Activated CD4-positive, alpha-beta memory T cell treated with anti-CD3 and anti-CD28 coated beads, Interleukin-2, amount 10 ng/mL, durations not matched to agents 7 days and 5 days (primary cell): ENCODE measurements around the gene CLCNKB. TPM values are rescaled to one million over a fixed set of nuclear protein-coding genes. Genes with fewer than 3 reads are reported as not detected.

Source experiments
- CTCF ChIA-PET: fragments of 350-600 bp; sonication (Branson Sonifier 250); formaldehyde crosslinking; loops from one replicate; lab custom pipeline; 2021; ENCODE audit warnings: antibody characterized with exemption, inconsistent platforms; lab: Charles Lee
- POLR2A ChIA-PET: fragments of 350-600 bp; sonication (Branson Sonifier 250); formaldehyde crosslinking; loops from one replicate; lab custom pipeline; 2021; ENCODE audit warnings: antibody characterized with exemption; lab: Charles Lee
- DNase-seq: peaks from one replicate; pipeline ENCODE4 v3.0.0-alpha.2; 2020
- H3K27ac Mint-ChIP-seq: one replicate; pipeline ENCODE4 v1.8.0; 2021; ENCODE audit warnings: mild to moderate bottlenecking, mixed read lengths
- H3K27me3 Mint-ChIP-seq: one replicate; pipeline ENCODE4 v1.8.0; 2021; ENCODE audit warnings: mixed read lengths
- H3K36me3 Mint-ChIP-seq: one replicate; pipeline ENCODE4 v1.8.0; 2021; ENCODE audit warnings: low read depth, mixed read lengths
- H3K4me1 Mint-ChIP-seq: one replicate; pipeline ENCODE4 v1.8.0; 2021; ENCODE audit warnings: mixed read lengths
- H3K4me3 Mint-ChIP-seq: one replicate; pipeline ENCODE4 v1.8.0; 2021; ENCODE audit warnings: mild to moderate bottlenecking, mixed read lengths
- H3K9me3 Mint-ChIP-seq: one replicate; pipeline ENCODE4 v1.8.0; 2021; ENCODE audit warnings: mixed read lengths
- total RNA-seq, 2 experiments: library from RNA; stranded (reverse); gene quantifications; one replicate each; pipeline ENCODE4 v1.2.3, GENCODE V29; 2021

The CLCNKB gene
- total RNA-seq, 2 experiments from 2014 or later, result not detected

DNA sequence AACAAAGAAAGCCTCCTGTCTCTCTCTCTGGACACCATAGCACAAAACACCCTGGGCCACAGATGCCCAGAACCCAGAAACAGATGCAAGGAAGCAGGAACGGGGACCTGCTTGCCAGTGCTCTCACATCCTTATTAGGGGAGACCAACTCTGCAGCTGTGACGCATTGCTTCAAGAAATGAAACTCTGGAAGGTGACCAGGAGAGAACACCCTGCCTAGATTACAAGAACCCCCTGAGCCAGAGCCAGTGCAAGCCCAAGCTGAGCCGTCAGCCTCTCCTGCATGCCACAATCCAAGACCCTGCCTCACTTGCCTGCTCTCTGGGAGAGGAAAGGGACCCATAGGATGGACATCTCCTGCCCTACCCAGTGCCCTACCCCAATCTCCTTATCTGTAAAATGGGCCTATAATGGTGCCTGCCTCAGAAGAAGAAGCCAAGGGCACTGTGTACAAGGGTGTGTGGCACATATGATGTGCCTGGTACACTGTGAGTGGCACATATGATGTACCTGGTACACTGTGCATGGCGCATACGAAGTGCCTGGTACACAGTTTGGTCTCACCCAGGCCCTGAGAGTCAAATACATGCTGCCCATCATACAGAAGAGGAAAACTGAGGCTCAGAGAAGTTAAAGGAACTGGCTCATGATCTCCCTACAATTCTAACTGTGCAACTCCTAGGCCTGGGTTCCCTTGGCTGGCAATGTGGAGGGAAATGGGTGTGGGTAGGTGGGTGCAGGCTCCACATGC, 46.7 kb downstream of the CLCNKB start:
- no peak overlapping the region for H3K27ac Mint-ChIP-seq
- no peaks in the 10 kb centered on the region for H3K9me3 Mint-ChIP-seq
- H3K27me3 Mint-ChIP-seq, result peaks cover 3% of the 10 kb centered on the region
- ChIA-PET POLR2A (no interaction called here), CTCF (interaction anchor here (1.7 kb wide), 1 partner anchor 8 kb away, joined by 7 read pairs; no protein-coding TSS in a partner anchor)
- no peaks in the 10 kb centered on the region for H3K36me3 Mint-ChIP-seq
- no peaks in the 10 kb centered on the region for H3K4me1 Mint-ChIP-seq
- DNase-seq, result no peak
- no peak overlapping the region for H3K4me3 Mint-ChIP-seq

DNA sequence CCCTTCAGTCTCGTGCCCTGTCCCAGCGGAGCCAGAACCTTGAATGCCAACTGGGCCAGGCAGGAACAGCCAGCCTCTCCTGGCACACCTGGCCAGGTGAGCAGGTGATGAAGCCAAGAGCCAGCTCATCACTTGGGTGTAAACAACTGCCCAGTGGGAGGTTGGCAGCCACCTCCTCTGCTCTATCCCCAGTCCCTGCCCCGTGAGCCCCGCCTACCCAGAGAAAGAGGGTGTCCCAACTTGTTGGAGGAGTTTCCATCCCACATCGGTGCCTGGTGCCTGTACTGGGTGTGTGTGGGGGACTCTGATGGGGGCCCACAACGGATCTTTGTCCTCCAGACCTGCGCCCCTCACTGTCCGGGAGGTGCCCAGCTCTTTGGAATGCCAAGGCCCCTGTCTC, 47.7 kb downstream of the CLCNKB start:
- no peak overlapping the region for H3K27ac Mint-ChIP-seq

DNA sequence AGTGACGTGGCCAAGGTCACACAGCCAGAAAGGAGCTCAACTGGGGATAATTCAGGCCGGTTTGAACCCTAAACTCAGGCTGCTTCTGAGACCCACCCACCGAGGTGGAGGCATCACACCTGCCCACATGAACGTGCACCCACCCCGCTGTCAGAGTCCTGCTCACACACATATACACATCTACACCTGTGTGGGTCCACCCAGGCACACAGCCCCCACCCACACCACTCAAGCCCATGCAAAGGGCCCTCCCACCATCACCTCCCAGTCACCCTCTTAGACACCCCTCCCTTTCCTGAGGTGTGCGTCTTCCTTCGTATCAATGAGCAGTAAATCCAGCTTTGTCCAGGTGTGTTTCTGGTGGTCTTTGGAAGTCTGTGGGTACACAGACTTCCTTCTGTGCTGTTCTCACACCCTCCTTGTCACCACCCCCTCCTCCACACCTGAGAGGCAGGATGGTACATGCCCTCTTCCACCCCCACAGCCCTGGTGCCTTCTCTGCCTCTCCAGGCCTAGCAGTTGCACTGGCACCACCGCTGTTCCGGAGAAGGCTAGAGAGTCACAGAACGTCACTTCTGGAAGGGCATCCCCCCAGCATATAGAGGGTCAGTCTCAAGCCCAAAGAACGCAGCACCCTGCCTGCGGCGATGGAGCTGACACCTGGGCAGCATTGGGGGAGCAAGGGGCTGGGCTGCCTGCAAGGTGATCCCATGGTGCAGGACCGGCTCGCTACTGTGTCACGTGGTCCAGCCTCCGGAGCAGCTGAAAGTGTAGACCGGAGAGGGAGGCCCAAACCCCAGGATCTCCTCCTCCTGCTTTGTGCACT, 48.7 kb downstream of the CLCNKB start:
- no peaks in the 10 kb centered on the region for H3K4me1 Mint-ChIP-seq
- no peak for DNase-seq
- peaks cover 16% of the 10 kb centered on the region for H3K27me3 Mint-ChIP-seq
- POLR2A ChIA-PET, result no interaction called here
- CTCF ChIA-PET, result interaction anchor here (1.7 kb wide), 1 partner anchor 10 kb away, joined by 7 read pairs; no protein-coding TSS in a partner anchor
- no peaks in the 10 kb centered on the region for H3K9me3 Mint-ChIP-seq
- no peaks in the 10 kb centered on the region for H3K36me3 Mint-ChIP-seq
- H3K27ac Mint-ChIP-seq, result no peak overlapping the region
- no peak overlapping the region for H3K4me3 Mint-ChIP-seq

More for the DNA sequence above, 47.7 kb downstream of the CLCNKB start:
- Mint-ChIP-seq H3K27me3 (peaks cover 8% of the 10 kb centered on the region), H3K36me3 (no peaks in the 10 kb centered on the region), H3K4me1 (no peaks in the 10 kb centered on the region), H3K9me3 (no peaks in the 10 kb centered on the region), H3K4me3 (no peak overlapping the region)
- CTCF ChIA-PET, result interaction anchor here (1.7 kb wide), 1 partner anchor 9 kb away, joined by 7 read pairs; no protein-coding TSS in a partner anchor
- POLR2A ChIA-PET, result no interaction called here
- DNase-seq, result no peak

DNA sequence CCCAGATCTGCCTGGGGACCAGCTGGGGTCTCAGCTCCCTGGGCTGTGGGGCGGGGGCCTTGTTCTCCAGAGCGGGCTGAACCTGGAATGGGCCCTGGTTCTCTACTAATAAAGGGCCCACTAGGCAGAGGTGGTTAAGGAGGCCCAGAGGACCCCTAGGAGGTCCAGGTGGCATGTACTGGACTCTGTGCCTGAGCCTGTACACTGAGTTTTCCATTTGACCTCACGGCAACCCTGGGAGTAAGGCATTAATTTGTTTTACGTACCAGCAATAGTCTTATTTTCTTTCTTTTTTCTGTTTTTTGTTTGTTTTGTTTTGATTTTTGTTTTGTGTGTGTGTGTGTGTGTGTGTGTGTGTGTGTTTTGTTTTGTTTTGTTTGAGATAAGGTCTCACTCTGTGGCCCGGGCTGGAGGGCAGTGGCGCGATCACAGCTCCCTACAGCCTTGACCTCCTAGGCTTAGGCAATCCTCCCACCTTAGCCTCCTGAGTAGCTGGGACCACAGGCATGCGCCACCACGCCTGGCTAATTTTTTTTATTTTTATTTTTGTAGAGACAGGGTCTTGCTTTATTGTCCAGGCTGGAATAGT, 49.4 kb downstream of the CLCNKB start:
- H3K27ac Mint-ChIP-seq, result no peak overlapping the region

DNA sequence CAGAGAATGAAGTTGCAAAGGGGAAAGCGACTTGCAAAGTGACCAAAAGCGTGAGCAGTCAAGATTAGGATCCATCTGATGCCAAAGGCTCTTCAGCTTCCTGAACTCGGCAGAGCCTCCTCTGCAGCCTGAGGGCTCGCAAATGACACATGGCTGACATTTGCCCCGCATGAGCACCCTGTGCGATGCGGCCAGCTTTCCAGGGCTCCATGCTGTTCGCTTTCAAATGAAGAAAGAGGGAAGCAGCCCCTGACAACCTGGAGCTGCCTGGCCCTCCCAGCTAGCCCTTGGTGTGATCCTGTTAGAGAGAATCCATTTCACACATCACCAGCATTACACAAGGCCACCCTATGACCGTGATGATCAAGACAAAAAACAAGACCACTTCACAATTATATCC, 50.0 kb downstream of the CLCNKB start:
- Mint-ChIP-seq H3K9me3 (no peaks in the 10 kb centered on the region), H3K36me3 (no peaks in the 10 kb centered on the region), H3K4me1 (no peaks in the 10 kb centered on the region), H3K27ac (no peak overlapping the region), H3K4me3 (no peak overlapping the region), H3K27me3 (peaks cover 16% of the 10 kb centered on the region)
- POLR2A ChIA-PET, result no interaction called here
- DNase-seq, result no peak
- CTCF ChIA-PET, result interaction anchor here (0.8 kb wide), 2 partner anchors 11 to 14 kb away, joined by 3 to 4 read pairs; no protein-coding TSS in a partner anchor

More for the DNA sequence above, 49.4 kb downstream of the CLCNKB start:
- H3K27me3 Mint-ChIP-seq, result peaks cover 16% of the 10 kb centered on the region
- no peaks in the 10 kb centered on the region for H3K36me3 Mint-ChIP-seq
- no peak for DNase-seq
- no peaks in the 10 kb centered on the region for H3K4me1 Mint-ChIP-seq
- no peaks in the 10 kb centered on the region for H3K9me3 Mint-ChIP-seq
- CTCF ChIA-PET, result no interaction called here
- H3K4me3 Mint-ChIP-seq, result no peak overlapping the region
- POLR2A ChIA-PET, result no interaction called here

DNA sequence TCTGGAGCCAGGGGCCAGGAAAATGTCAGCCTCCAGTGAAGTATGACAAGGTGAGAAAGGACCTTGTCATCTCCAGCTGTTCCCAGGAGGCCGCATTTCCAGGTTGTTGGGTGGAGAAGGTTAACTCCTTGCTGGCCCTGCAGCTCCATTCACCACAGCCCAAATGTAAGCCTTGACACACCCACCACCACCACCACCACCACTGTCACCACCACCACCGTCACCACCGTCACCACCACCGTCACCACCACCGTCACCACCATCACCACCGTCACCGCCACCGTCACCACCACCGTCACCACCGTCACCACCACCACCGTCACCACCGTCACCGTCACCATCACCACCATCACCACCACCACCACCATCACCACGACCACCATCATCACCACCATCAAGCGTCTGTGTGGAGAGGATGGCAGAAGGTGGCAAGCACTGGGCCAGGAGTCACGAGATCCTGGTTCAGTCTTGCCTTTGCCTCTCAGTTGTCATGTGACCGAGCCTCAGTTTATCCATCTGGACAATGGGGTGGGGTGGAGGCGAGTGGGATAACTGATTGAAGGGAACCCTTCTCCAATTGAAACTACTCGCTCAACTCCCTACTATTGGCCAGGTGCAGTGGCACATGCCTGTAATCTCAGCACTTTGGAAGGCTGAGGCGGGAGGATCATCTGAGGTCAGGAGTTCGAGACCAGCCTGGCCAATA, 51.0 kb downstream of the CLCNKB start:
- Mint-ChIP-seq H3K4me3 (no peak overlapping the region), H3K4me1 (no peaks in the 10 kb centered on the region), H3K27ac (no peak overlapping the region), H3K36me3 (no peaks in the 10 kb centered on the region), H3K27me3 (peaks cover 16% of the 10 kb centered on the region), H3K9me3 (no peaks in the 10 kb centered on the region)
- POLR2A ChIA-PET, result no interaction called here
- CTCF ChIA-PET, result interaction anchor here (0.8 kb wide), 1 partner anchor 12 kb away, joined by 3 read pairs; no protein-coding TSS in a partner anchor
- DNase-seq, result no peak

DNA sequence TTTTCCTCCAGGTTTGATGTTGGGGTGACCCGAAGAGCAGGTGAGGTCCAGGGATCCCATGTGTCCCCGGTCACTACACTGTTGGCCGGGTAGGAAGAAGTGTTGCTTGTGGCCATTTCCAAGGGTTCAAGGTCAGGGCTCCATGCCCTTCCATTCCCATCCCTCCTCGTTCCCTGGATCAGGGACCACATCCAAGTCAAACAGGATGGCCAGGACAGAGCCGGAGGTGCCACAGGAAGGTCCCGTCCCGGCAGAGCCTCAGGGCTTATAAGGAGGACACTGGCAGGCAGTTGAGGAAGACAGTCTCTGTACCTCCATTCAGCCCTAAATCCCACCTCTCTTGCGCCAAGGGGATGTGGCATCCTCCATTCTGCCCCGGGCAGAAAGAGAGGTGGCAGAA, 51.9 kb downstream of the CLCNKB start:
- CTCF ChIA-PET, result no interaction called here
- no peak for DNase-seq
- Mint-ChIP-seq H3K27ac (no peak overlapping the region), H3K36me3 (no peaks in the 10 kb centered on the region), H3K4me1 (no peaks in the 10 kb centered on the region), H3K27me3 (peaks cover 20% of the 10 kb centered on the region), H3K9me3 (no peaks in the 10 kb centered on the region), H3K4me3 (no peak overlapping the region)
- POLR2A ChIA-PET, result no interaction called here

DNA sequence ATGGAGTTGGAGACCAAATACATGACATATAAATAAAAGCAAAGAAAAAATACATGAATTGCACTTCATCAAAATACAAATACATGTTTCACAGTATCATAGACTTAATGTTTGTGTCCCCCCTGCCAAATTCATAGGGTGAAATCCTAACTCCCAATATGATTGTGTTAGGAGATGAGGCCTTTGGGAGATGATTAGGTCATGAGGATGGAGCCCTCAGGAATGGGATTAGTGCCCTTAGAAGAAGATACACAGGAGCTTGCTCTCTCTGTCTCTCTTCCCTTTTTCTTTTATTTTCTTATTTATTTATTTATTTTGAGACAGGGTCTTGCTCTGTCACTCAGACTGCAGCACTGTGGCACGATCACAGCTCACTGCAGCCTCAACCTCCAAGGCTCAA, 55.8 kb downstream of the CLCNKB start:
- no peaks in the 10 kb centered on the region for H3K36me3 Mint-ChIP-seq
- H3K27me3 Mint-ChIP-seq, result peaks cover 32% of the 10 kb centered on the region
- DNase-seq, result no peak
- no peak overlapping the region for H3K4me3 Mint-ChIP-seq
- POLR2A ChIA-PET, result no interaction called here
- H3K9me3 Mint-ChIP-seq, result no peaks in the 10 kb centered on the region
- H3K4me1 Mint-ChIP-seq, result no peaks in the 10 kb centered on the region
- CTCF ChIA-PET, result no interaction called here
- H3K27ac Mint-ChIP-seq, result no peak overlapping the region

DNA sequence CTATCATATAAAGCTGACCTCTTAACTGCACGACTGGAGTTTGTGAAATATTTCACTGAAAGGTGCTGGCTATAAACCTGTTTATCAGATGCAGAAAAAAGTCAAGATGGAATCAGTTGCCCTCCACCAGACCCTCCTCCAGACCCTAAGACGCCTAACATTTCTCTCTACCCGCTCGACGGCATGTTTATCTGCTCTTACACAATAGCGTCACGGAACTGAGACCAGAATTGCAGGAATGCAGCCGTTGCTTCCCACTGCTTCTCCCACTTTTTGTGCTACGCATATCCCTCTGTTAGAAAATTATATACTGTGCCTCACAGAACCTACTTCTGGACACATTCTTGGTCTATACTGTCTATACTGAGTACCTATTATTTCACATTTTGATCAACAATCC, 58.0 kb downstream of the CLCNKB start:
- H3K27me3 Mint-ChIP-seq, result peaks cover 38% of the 10 kb centered on the region
- no peaks in the 10 kb centered on the region for H3K9me3 Mint-ChIP-seq
- H3K36me3 Mint-ChIP-seq, result no peaks in the 10 kb centered on the region
- DNase-seq, result no peak
- no peak overlapping the region for H3K27ac Mint-ChIP-seq
- no peak overlapping the region for H3K4me3 Mint-ChIP-seq
- CTCF ChIA-PET, result no interaction called here
- POLR2A ChIA-PET, result no interaction called here
- H3K4me1 Mint-ChIP-seq, result no peaks in the 10 kb centered on the region

Other genes with a start within 250 kb of the CLCNKB start
- 1 to 10 TPM; 1.5 to 1.6 TPM for gene UQCRHL, start 236.1 kb upstream of the CLCNKB start, total RNA-seq
- 10 to 100 TPM; 52.1 to 52.5 TPM for gene SPEN, start 196.1 kb upstream of the CLCNKB start, total RNA-seq
- gene ZBTB17, start 67.7 kb upstream of the CLCNKB start, total RNA-seq, result 10 to 100 TPM; 43.8 to 48.0 TPM
- gene SRARP, start 39.5 kb upstream of the CLCNKB start, total RNA-seq, result not detected
- not detected for gene HSPB7, start 25.7 kb upstream of the CLCNKB start, total RNA-seq
- under 1 TPM; 0.13 to 0.20 TPM for gene CLCNKA, start 21.7 kb upstream of the CLCNKB start, total RNA-seq
- gene FAM131C, start 29.9 kb downstream of the CLCNKB start, total RNA-seq, result 1 to 10 TPM; 5.1 to 5.6 TPM
- not detected for gene EPHA2, start 112.3 kb downstream of the CLCNKB start, total RNA-seq
- gene ARHGEF19, start 168.9 kb downstream of the CLCNKB start, total RNA-seq, result 1 to 10 TPM; 6.9 to 7.6 TPM
- gene CPLANE2, start 193.4 kb downstream of the CLCNKB start, total RNA-seq, result 1 to 10 TPM; 7.9 to 8.7 TPM